Neutrophil (primary cell): ENCODE measurements around the gene MRPL14.

Source experiments
- H3K27ac ChIP-seq: fragments of 200-600 bp; sonication (generic); 2 replicates; pipeline ENCODE4 v1.5.1; 2016; ENCODE audit warnings: mild to moderate bottlenecking, moderate library complexity
- H3K27me3 ChIP-seq: fragments of 200-600 bp; sonication (generic); 2 replicates; pipeline ENCODE4 v1.6.0; 2016; ENCODE audit warnings: mild to moderate bottlenecking
- H3K36me3 ChIP-seq: fragments of 200-600 bp; sonication (generic); 2 replicates; pipeline ENCODE4 v1.5.1; 2017
- H3K4me1 ChIP-seq, 2 experiments: fragments of 200-600 bp in 1 of 2; sonication (generic) in 1 of 2; 1 replicate in 1 of 2; 2 replicates in 1 of 2; pipeline versions ENCODE4 v1.5.1 to v1.6.1; 2013 to 2016; ENCODE audit warnings: low read depth in 1 of 2, low read length in 1 of 2, mild to moderate bottlenecking in 1 of 2, moderate library complexity in 1 of 2; ENCODE audit not compliant: control insufficient read depth in 1 of 2, insufficient read depth in 1 of 2
- H3K4me3 ChIP-seq, 2 experiments: fragments of 200-600 bp in 1 of 2; sonication (generic) in 1 of 2; 1 replicate in 1 of 2; 2 replicates in 1 of 2; pipeline ENCODE4 v1.5.1; 2013 to 2016; ENCODE audit warnings: low read depth in 1 of 2, low read length in 1 of 2, mild to moderate bottlenecking in 1 of 2, moderate library complexity in 1 of 2
- H3K9me3 ChIP-seq: fragments of 200-600 bp; sonication (generic); 2 replicates; pipeline ENCODE4 v1.5.1; 2016
- CTCF ChIP-seq: fragments of 200-600 bp; sonication (generic); IDR thresholded peaks from 2 replicates; pipeline ENCODE4 v1.5.1; 2016; ENCODE audit warnings: antibody characterized with exemption

MRPL14 gene

DNA sequence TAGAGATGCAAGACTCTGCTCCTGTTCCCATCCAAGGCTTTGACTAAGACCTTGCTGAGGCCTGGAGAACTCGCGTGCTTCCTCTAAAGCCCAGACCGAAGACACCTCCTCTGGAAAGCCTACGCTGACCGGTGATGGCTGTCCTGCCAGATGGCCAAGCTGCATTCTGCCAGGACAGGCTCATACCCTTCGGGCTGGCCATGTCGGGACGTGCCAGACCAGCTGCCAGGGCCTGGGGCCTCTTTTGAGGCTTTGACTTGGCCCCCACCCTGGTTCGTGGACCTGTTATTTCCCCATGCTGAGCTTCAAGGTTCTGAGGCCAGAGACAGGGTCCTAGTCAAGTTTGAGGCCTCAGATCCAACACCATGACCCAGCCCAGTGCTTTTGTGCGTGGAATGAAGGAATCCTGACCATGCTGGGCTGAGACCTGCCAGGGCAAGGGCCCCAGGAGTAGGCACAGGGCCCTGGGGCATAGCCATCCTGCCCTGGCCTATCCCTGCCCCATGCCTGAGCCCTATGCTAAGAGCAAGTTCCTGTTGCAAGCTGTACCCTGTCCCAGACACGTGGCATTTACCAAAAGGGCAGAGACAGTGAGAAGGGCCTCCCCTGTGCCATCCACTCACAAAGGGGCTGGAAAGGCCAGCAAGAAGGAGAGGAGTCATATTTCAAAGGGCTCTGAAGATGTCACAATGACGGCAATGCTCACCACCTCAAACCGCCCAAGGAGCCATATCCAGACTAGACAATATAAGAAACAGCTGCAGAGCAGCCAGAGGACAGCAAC is 42.8 kb downstream of the MRPL14 start:
- H3K4me1 ChIP-seq = no peaks in the 10 kb centered on the region
- no peaks in the 10 kb centered on the region for H3K27me3 ChIP-seq
- no peaks in the 10 kb centered on the region for H3K9me3 ChIP-seq
- TF ChIP-seq CTCF = no peak
- H3K4me3 ChIP-seq = no peak overlapping the region
- no peaks in the 10 kb centered on the region for H3K36me3 ChIP-seq
- H3K27ac ChIP-seq = no peak overlapping the region

DNA sequence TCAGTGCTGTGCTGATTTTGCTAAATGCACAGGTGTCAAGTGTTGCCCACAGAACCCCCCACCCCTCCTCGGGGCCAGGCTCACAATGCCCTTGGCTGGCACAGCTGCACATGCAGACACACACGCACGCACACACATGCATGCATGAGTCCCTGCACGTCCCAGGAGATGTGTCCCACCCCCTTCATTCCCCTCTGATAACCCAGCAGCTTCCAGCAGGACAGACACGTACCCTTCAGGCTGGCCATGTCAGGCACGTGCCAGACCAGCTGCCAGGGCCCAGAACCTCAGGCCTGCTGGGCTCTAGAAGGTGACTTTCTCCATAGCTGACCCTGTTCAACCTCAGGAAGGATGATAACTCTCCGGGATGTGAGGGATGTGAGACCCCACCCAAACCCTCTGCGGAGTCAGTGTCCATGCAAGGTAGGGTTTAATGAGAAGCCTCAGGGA is 44.4 kb downstream of the MRPL14 start:
- Histone ChIP-seq H3K4me1 (no peaks in the 10 kb centered on the region), H3K27ac (no peak overlapping the region), H3K9me3 (no peaks in the 10 kb centered on the region), H3K4me3 (no peak overlapping the region), H3K36me3 (no peaks in the 10 kb centered on the region), H3K27me3 (peaks cover 12% of the 10 kb centered on the region)
- no peak for TF ChIP-seq CTCF

- Histone ChIP-seq H3K4me3 (no peak overlapping the region), H3K27ac (no peak overlapping the region), H3K27me3 (peaks cover 23% of the 10 kb centered on the region), H3K9me3 (no peaks in the 10 kb centered on the region), H3K4me1 (no peaks in the 10 kb centered on the region), H3K36me3 (no peaks in the 10 kb centered on the region)
- TF ChIP-seq CTCF = no peak
These were observed 45.5 kb downstream of the MRPL14 start for GRCh38 chr6:44081753-44082152.

DNA sequence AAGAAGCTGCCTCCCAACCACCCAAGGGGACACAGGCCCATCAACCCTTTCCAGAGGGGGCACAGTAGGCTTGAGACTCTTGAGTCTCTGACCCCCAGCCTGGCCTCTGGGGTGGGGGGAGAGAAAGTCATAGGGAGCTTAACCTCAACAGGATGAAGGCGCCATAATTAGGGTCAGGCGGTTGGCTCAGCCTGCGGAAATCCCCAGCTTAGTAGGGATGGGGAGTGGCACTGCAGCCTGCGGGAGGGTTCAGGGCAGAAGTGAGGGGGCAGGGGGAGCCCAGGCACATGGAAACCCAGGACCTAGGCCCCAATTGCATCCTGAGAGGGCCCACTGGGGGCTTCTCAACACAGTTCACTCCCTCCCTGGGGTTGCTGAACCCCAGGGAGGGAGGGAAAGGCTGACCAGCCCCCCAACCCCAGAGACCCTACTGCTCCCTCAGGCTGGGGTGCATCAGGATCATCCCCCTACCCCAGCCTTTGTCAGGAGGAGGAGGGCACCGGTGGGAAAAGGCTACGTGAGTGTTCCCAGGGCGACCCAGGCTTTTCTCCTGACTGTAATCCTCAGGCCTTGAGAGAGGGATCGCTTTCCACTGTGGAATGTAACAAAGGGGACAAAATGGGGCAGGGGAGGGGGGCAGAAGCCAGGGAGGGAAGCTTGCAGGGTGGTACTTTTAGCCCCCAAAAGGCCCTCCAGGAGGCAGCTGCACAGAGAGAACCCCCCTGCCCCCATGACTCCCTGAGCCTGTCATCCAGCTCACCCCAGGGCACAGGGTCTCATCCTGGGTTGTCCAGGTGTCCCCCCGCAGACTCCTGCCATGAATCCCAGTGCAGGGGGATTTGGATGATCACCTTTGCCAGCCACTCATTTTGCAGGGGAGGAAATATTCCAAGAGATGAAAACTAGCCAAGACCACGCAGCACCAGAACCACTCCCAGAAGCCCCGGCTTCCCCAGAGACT is 46.4 kb downstream of the MRPL14 start:
- TF ChIP-seq CTCF = no peak
- Histone ChIP-seq H3K27ac (no peak overlapping the region), H3K27me3 (peaks cover 33% of the 10 kb centered on the region), H3K4me1 (no peaks in the 10 kb centered on the region), H3K9me3 (no peaks in the 10 kb centered on the region), H3K36me3 (no peaks in the 10 kb centered on the region), H3K4me3 (no peak overlapping the region)

GRCh38 chr6:44079672-44080071 is 47.6 kb downstream of the MRPL14 start:
- TF ChIP-seq CTCF = no peak
- peaks cover under 1% of the 10 kb centered on the region in 2 experiments for H3K4me1 ChIP-seq
- no peak overlapping the region for H3K27ac ChIP-seq
- peaks cover 44% of the 10 kb centered on the region for H3K27me3 ChIP-seq
- H3K9me3 ChIP-seq = no peaks in the 10 kb centered on the region
- no peaks in the 10 kb centered on the region for H3K36me3 ChIP-seq
- H3K4me3 ChIP-seq = no peak overlapping the region
